SU-DHL-6 (cell line): Measurements from ENCODE around the gene TXNIP.

Experiments used
- H2AFZ ChIP-seq: fragments of 200-600 bp; sonication (generic); 2 replicates; pipeline ENCODE4 v1.6.1; 2014; ENCODE audit warnings: low read depth, mild to moderate bottlenecking, moderate library complexity, mixed read lengths, antibody characterized with exemption, low read length; ENCODE audit not compliant: severe bottlenecking
- H3F3A ChIP-seq: fragments of 200-600 bp; shearing (Covaris generic); 2 replicates; pipeline ENCODE4 v1.6.0; 2016; ENCODE audit warnings: antibody characterized with exemption, mild to moderate bottlenecking; ENCODE audit not compliant: insufficient read depth
- H3K27ac ChIP-seq: fragments of 200-600 bp; sonication (generic); 2 replicates; pipeline ENCODE4 v1.5.1; 2016; ENCODE audit warnings: low read depth, mild to moderate bottlenecking, low read length, moderate library complexity, mixed read lengths
- H3K27me3 ChIP-seq: fragments of 200-600 bp; sonication (generic), shearing (Covaris generic); 2 replicates; pipeline ENCODE4 v1.6.0; 2014; ENCODE audit warnings: mild to moderate bottlenecking, low read length
- H3K36me3 ChIP-seq: fragments of 200-600 bp; sonication (generic); 2 replicates; pipeline ENCODE4 v1.6.1; 2014; ENCODE audit warnings: mild to moderate bottlenecking, low read length, mixed read lengths
- H3K4me2 ChIP-seq: fragments of 300-600, 200-600 bp; shearing (Covaris generic), sonication (generic); 2 replicates; pipeline ENCODE4 v1.6.0; 2014; ENCODE audit warnings: low read length, low read depth, mild to moderate bottlenecking; ENCODE audit not compliant: poor library complexity, severe bottlenecking
- H3K4me3 ChIP-seq: fragments of 200-600 bp; sonication (generic); 2 replicates; pipeline ENCODE4 v1.5.1; 2014; ENCODE audit warnings: antibody characterized with exemption, low read length, mild to moderate bottlenecking, mixed read lengths; ENCODE audit not compliant: insufficient read depth, poor library complexity, severe bottlenecking
- H3K79me2 ChIP-seq: fragments of 200-600 bp; sonication (generic); 2 replicates; pipeline ENCODE4 v1.6.1; 2014; ENCODE audit warnings: mild to moderate bottlenecking, low read length, moderate library complexity; ENCODE audit not compliant: insufficient read depth
- H3K9ac ChIP-seq: fragments of 200-600 bp; sonication (generic); 2 replicates; pipeline ENCODE4 v1.7.0; 2014; ENCODE audit warnings: mild to moderate bottlenecking, low read length
- H3K9me2 ChIP-seq: fragments of 200-600 bp; sonication (generic); replicated peaks from 2 replicates; pipeline ENCODE4 v1.6.1; 2014; ENCODE audit warnings: low read length; ENCODE audit not compliant: insufficient read depth
- H3K9me3 ChIP-seq: fragments of 200-600 bp; sonication (generic); 2 replicates; pipeline ENCODE4 v1.6.1; 2014; ENCODE audit warnings: low read length, mixed read lengths; ENCODE audit not compliant: insufficient read depth
- H4K20me1 ChIP-seq: fragments of 200-600 bp; sonication (generic); 2 replicates; pipeline ENCODE4 v1.6.1; 2014; ENCODE audit warnings: low read depth, mild to moderate bottlenecking, antibody characterized with exemption, low read length, moderate library complexity, mixed read lengths
- CTCF ChIP-seq: fragments of 200-600 bp; sonication (generic); IDR thresholded peaks from one replicate; pipeline ENCODE4 v1.5.1; 2017; ENCODE audit warnings: antibody characterized with exemption, mild to moderate bottlenecking, low read length, moderate library complexity; ENCODE audit not compliant: insufficient read depth, poor library complexity, severe bottlenecking
- EZH2phosphoT487 ChIP-seq: fragments of 200-600 bp; sonication (generic), shearing (Covaris generic); conservative IDR thresholded peaks from 2 replicates; pipeline ENCODE4 v1.6.1; 2018; ENCODE audit warnings: mild to moderate bottlenecking, antibody characterized with exemption, low read length, moderate library complexity, mixed read lengths

TXNIP gene

GRCh38 chr1:145997718-145998023, 1.3 kb upstream of the TXNIP start:
- peaks cover 14% of the 10 kb centered on the region for H3K79me2 ChIP-seq
- peak overlapping the region; percentile 25; the same call in 1 of the 2 replicates for H3K27ac ChIP-seq
- H3K9me2 ChIP-seq: no peaks in the 10 kb centered on the region
- H3K4me2 ChIP-seq: peak overlapping the region; percentile 90
- H3K27me3 ChIP-seq: no peaks in the 10 kb centered on the region
- peak overlapping the region; percentile 99 for H3K4me3 ChIP-seq
- peaks cover 26% of the 10 kb centered on the region for H3K36me3 ChIP-seq
- no peak for TF ChIP-seq CTCF
- H3K9me3 ChIP-seq: no peaks in the 10 kb centered on the region
- H3F3A ChIP-seq: peaks cover 46% of the 10 kb centered on the region
- H2AFZ ChIP-seq: peak overlapping the region; percentile 87
- peak overlapping the region; percentile 94 for H3K9ac ChIP-seq
- H4K20me1 ChIP-seq: peaks cover 5% of the 10 kb centered on the region; the same call in 1 of the 2 replicates

- Histone ChIP-seq H3K9ac (peak overlapping the region; percentile 94), H3K79me2 (peaks cover 14% of the 10 kb centered on the region)
Measured at GRCh38 chr1:145997016-145997717, 788 bp upstream of the TXNIP start.

GRCh38 chr1:145995964-145996432, 381 bp downstream of the TXNIP start:
- no peak for TF ChIP-seq EZH2phosphoT487
- TF ChIP-seq CTCF: no peak
- peaks cover 5% of the 10 kb centered on the region; the same call in 1 of the 2 replicates for H4K20me1 ChIP-seq
- no peaks in the 10 kb centered on the region for H3K27me3 ChIP-seq
- H3K27ac ChIP-seq: peak overlapping the region; percentile 80
- H3K9me3 ChIP-seq: no peaks in the 10 kb centered on the region
- H3K36me3 ChIP-seq: peaks cover 26% of the 10 kb centered on the region
- no peak overlapping the region for H2AFZ ChIP-seq
- peaks cover 59% of the 10 kb centered on the region for H3F3A ChIP-seq
- H3K9ac ChIP-seq: peak overlapping the region; percentile 94
- peak overlapping the region; percentile 90 for H3K4me2 ChIP-seq
- peaks cover 14% of the 10 kb centered on the region for H3K79me2 ChIP-seq
- H3K4me3 ChIP-seq: peak overlapping the region; percentile 99
- no peaks in the 10 kb centered on the region for H3K9me2 ChIP-seq

More at GRCh38 chr1:145997016-145997717, 788 bp upstream of the TXNIP start:
- Histone ChIP-seq H3K9me2 (no peaks in the 10 kb centered on the region), H3K36me3 (peaks cover 26% of the 10 kb centered on the region), H3K4me2 (peak overlapping the region; percentile 90), H3F3A (peaks cover 50% of the 10 kb centered on the region), H4K20me1 (peaks cover 5% of the 10 kb centered on the region; the same call in 1 of the 2 replicates), H3K9me3 (no peaks in the 10 kb centered on the region), H3K27ac (peak overlapping the region; percentile 80), H3K27me3 (no peaks in the 10 kb centered on the region), H3K4me3 (peak overlapping the region; percentile 99), H2AFZ (peak overlapping the region; percentile 87)
- TF ChIP-seq CTCF: no peak
- TF ChIP-seq EZH2phosphoT487: no peak
